Ectodermal cell (in vitro differentiated cells): ENCODE data around the gene AURKAIP1.

ENCODE experiments used
- H3K27ac ChIP-seq: 2 replicates; pipeline ENCODE4 v1.7.0; 2013; ENCODE audit warnings: mild to moderate bottlenecking, low read depth, low read length; ENCODE audit not compliant: insufficient read depth, poor library complexity, severe bottlenecking
- H3K27me3 ChIP-seq: 2 replicates; pipeline ENCODE4 v1.7.0; 2013; ENCODE audit warnings: mild to moderate bottlenecking, low read length; ENCODE audit not compliant: insufficient read depth, control insufficient read depth, poor library complexity, severe bottlenecking
- H3K36me3 ChIP-seq: one replicate; pipeline ENCODE4 v1.7.0; 2013; ENCODE audit warnings: low read length; ENCODE audit not compliant: control insufficient read depth, insufficient read depth
- H3K4me1 ChIP-seq: one replicate; pipeline ENCODE4 v1.7.0; 2013; ENCODE audit warnings: low read length; ENCODE audit not compliant: control insufficient read depth, insufficient read depth
- H3K4me3 ChIP-seq: 2 replicates; pipeline ENCODE4 v1.7.0; 2013; ENCODE audit warnings: low read depth, low read length, control low read depth; ENCODE audit not compliant: insufficient read depth
- H3K9me3 ChIP-seq: 2 replicates; pipeline ENCODE4 v1.7.0; 2013; ENCODE audit warnings: mild to moderate bottlenecking, low read length, moderate library complexity; ENCODE audit not compliant: control insufficient read depth
- WGBS, 2 experiments: methylation state at CpG; one replicate each; pipeline ENCODE4 v1.1.7; 2013; ENCODE audit warnings: missing lambda C conversion rate in 2 of 2; 5-methylcytosine and 5-hydroxymethylcytosine counted together

The AURKAIP1 gene

DNA sequence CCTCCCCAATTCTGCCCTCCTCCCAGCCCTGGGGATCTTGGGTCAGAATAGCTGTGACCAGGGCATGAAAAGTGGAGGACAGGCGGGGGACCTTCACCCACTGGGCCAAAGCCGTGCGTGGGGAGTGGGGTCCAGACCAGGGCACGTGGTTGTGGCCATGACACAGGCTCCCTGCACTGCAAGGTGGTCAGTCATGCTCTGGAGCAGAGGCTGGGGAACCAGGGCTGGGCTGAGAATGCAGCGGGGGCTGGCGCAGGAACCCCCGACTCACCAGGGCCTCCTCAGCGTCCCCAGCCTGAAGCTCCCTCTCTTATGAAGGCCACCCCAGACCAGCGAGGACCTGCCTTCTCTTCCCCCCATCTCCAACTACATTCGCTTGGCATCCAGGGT is 28.5 kb downstream of the AURKAIP1 start:
- H3K4me1 ChIP-seq, result peaks cover 8% of the 10 kb centered on the region
- H3K4me3 ChIP-seq, result no peak overlapping the region
- no peaks in the 10 kb centered on the region for H3K9me3 ChIP-seq
- H3K27me3 ChIP-seq, result no peaks in the 10 kb centered on the region
- peaks cover 3% of the 10 kb centered on the region for H3K36me3 ChIP-seq
- H3K27ac ChIP-seq, result no peak overlapping the region
- WGBS, 2 experiments, result 92 to 96% methylated on average over 10 of the region's 10 CpGs

DNA sequence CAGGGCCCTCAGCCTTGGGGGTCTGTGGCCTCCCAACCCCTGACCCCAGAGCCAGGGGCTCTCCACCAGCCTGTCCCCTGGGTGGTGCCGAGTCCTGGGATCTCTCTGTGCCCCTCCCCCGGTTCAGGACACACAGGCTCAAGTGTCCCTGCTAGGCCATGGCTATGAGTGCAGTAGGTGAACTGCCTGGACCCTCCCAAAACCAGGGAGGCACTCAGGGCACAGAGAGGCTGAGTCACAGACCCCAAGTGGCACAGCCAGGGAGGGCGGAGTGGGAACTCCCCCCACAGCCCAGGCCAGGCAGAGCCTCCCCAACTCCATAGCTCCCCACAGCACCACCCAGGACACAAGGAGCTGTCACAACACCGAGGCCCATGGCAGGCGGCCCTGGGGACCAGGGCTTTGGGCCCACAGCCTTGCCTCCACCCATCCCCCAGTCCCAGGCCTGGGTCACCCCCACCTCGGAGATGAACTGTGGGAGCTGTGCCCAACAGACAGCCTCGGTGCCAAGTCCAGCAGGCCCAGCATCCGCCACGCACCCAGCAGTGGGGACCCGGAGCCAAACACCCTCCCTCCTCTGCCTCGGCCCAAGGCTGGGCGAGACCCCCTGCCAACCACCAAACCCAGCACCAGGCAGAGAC is 29.0 kb downstream of the AURKAIP1 start:
- Histone ChIP-seq H3K27ac (no peak overlapping the region), H3K4me1 (peaks cover 7% of the 10 kb centered on the region), H3K27me3 (no peaks in the 10 kb centered on the region), H3K36me3 (peaks cover 8% of the 10 kb centered on the region), H3K9me3 (no peaks in the 10 kb centered on the region), H3K4me3 (no peak overlapping the region)
- 92 to 95% methylated on average over 12 of the region's 12 CpGs for WGBS, 2 experiments

DNA sequence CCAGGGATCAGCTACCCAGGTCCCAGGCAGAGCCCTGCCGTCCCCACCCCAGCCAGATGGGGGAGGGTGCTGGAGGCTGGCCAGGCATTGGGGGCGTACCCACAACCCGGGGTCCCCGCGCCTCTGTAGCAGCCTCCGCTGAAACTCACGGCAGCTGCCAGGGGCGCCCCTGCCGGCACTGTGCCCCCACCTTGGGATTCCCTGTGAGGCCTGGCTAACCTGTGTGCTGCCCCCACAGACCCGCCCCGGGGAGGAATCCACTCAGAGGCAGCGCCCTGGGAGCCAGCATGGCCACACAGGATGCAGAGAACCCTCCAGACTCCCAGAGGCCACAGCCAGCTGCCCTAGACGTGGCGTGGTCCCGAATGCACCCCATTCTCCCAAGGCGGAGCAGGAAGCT is 29.6 kb downstream of the AURKAIP1 start:
- Histone ChIP-seq H3K4me1 (peaks cover 7% of the 10 kb centered on the region), H3K36me3 (peaks cover 10% of the 10 kb centered on the region), H3K27ac (no peak overlapping the region), H3K4me3 (no peak overlapping the region), H3K27me3 (no peaks in the 10 kb centered on the region), H3K9me3 (no peaks in the 10 kb centered on the region)
- 93 to 96% methylated on average over 16 of the region's 16 CpGs for WGBS, 2 experiments

DNA sequence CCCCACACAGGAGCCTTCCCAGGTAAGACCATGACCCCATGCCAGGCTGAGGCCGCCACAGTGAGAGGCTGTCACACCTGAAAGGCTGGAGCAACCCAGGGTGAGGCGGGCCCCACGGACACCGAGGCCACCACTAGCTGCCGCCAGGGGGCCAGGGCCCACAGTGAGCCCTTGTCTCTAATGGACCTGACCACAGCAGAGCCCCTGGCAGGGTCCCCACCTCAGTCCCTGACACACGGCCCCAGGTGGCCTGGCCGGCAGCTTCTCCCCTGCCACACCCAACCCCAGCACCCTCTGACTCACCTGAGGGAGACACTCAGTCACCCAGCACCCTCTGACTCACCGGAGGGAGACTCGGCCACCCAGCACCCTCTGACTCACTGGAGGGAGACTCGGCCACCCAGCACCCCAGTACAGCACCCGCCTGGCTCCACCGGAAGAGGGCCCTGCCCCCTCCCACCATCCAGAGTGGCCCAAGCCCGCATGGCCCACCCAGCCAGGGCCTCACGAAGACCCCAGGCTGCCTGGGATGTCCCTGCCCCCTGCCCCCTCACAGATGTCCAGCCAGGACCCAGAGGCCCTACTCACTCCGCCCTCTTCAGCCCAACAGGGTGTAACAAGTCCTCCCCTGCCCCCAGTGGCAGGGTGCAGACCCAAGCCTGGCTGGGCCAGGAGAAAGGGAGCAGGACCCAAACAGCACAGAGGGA is 30.2 kb downstream of the AURKAIP1 start:
- Histone ChIP-seq H3K4me1 (peaks cover 7% of the 10 kb centered on the region), H3K27ac (no peak overlapping the region), H3K36me3 (peaks cover 10% of the 10 kb centered on the region), H3K4me3 (no peak overlapping the region), H3K9me3 (no peaks in the 10 kb centered on the region), H3K27me3 (no peaks in the 10 kb centered on the region)
- 87 to 88% methylated on average over 15 of the region's 15 CpGs for WGBS, 2 experiments

DNA sequence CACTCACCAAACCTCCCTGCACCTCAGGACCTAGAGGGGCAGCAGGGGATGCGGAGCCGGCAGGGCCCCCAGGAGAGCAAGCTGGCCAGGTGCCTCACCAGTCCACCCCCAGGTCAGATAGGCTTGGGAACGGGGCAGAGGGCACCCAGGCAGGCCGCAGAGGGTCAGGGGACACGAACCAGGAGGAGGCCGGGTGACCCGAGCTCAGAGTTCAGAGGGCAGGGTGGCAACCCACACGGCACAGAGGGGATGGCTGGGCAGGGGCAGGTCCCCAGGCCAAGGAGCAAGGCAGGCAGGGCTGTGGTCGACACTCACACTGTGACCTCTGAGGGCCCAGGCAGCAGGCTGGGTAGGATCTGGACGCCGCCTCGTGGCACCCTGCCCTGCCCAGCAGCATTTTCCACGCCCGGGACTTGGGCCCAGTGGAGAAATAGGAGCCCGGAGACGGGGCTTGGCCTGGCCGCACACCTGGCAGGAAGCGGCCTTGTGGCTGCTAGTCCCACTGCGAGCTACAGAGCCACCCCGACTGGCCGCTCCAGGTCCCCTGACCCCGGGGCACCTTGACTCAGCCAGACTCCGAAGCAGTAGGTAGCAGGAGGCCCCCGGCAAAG is 31.1 kb downstream of the AURKAIP1 start:
- H3K9me3 ChIP-seq, result no peaks in the 10 kb centered on the region
- H3K4me3 ChIP-seq, result no peak overlapping the region
- peaks cover 10% of the 10 kb centered on the region for H3K36me3 ChIP-seq
- peaks cover 7% of the 10 kb centered on the region for H3K4me1 ChIP-seq
- no peaks in the 10 kb centered on the region for H3K27me3 ChIP-seq
- no peak overlapping the region for H3K27ac ChIP-seq
- 95% methylated on average over 24 of the region's 24 CpGs for WGBS, 2 experiments

DNA sequence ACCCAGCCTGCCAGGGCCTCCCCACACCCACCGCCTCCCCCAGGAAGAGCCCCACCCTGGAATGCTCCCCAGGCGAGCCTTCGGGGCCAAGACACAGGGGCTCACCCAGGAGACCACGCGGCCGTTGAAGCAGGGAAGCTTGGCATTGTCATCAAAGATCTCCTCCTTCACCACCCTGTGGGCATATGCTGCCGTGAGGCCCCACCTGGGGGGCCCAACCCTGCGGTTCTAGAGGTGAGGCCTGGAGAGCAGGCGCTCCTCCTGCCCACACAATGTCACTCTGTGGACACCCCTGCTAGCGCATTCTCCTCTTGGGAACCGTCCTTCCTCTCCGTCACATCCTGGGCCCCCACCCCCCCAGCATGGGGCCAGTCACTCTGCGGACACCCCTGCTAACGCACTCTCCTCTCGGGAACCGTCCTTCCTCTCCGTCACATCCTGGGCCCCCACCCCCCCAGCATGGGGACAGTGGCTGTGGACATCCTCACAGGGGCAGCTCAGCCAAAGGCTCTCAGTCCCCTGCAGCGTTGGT is 32.4 kb downstream of the AURKAIP1 start:
- no peaks in the 10 kb centered on the region for H3K9me3 ChIP-seq
- H3K4me3 ChIP-seq, result no peak overlapping the region
- no peaks in the 10 kb centered on the region for H3K4me1 ChIP-seq
- 93 to 94% methylated on average over 18 of the region's 18 CpGs for WGBS, 2 experiments
- no peak overlapping the region for H3K27ac ChIP-seq
- H3K36me3 ChIP-seq, result peaks cover 10% of the 10 kb centered on the region
- H3K27me3 ChIP-seq, result no peaks in the 10 kb centered on the region

DNA sequence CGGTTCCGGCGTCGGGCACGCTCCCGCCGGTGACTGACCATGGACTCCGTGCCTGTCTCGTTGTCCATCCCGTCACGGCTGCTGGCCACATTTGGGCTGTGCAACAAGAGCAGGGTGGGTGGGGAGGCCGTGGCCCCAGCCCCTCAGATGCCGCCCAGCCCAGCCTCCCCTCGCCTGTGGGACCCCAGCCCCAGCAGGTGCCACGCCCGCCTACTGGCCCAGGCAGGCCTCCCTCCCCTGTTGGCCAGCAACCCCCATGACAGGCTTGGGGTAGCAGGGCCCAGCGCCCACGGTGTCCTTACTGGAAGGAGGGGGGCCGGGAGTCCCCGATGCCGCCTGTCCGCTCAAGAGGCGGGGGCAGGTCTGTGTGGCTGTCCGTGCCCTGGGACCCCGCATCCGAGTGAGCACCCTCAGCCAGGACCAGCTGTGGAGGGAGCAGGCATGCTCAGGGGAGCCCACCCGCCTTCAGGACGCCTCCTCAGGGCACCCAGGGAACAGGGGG is 32.9 kb downstream of the AURKAIP1 start:
- Histone ChIP-seq H3K4me3 (no peak overlapping the region), H3K27ac (no peak overlapping the region), H3K36me3 (peaks cover 10% of the 10 kb centered on the region), H3K4me1 (no peaks in the 10 kb centered on the region), H3K27me3 (no peaks in the 10 kb centered on the region), H3K9me3 (no peaks in the 10 kb centered on the region)
- 96 to 97% methylated on average over 28 of the region's 28 CpGs for WGBS, 2 experiments

DNA sequence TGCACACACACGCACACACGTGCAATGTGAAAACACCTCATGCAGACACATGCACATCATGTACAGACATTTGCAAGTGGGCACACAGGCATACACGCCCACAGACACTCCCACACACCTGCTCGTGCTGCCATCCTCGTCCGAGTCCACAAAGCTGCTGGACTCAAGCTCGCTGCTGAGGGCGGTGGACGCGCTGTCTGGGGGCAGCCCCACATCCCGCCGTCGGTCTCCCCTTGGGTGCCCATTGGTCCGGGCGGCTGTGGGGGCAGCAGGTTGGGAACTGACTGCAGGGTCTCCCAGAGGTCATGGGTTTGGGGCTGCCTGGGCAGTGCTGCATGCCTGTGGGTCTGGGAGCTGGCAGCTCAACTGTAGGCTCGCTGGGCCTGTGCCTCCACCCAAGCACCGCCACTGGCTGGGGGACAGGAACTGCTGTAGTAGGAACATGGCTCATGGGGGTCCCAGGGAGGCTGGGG is 33.4 kb downstream of the AURKAIP1 start:
- H3K4me1 ChIP-seq, result no peaks in the 10 kb centered on the region
- H3K27me3 ChIP-seq, result no peaks in the 10 kb centered on the region
- no peak overlapping the region for H3K4me3 ChIP-seq
- no peaks in the 10 kb centered on the region for H3K9me3 ChIP-seq
- no peak overlapping the region for H3K27ac ChIP-seq
- 97% methylated on average over 17 of the region's 17 CpGs for WGBS, 2 experiments
- peaks cover 10% of the 10 kb centered on the region for H3K36me3 ChIP-seq

DNA sequence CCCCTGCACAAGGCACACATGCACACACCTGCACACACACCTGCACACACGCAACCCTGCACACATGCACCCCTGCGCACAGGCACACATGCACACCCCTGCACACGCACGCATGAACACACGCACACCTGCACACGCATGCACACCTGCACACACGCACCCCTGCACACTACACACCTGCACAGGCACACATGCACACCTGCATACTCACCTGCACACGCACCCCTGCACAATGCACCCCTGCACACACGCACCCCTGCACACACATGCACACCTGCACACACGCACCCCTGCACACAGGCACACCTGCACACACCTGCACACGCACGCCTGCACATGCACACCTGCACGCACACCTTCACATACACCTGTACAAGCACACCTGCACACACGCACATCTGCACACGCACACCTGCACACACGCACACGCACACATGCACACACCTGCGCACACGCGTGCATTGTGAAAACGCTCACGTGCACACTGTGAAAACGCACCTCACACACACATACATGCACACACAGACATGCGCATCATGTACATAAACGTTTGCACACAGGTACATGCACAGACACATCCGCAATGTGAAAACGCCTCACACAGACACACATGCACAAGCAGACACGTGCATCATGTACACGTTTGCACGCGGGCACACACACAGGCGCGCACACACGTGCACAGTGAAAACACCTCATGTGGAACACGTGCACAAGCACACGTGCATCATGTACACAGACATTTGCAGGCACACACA is 34.0 kb downstream of the AURKAIP1 start:
- H3K4me1 ChIP-seq, result no peaks in the 10 kb centered on the region
- no peaks in the 10 kb centered on the region for H3K27me3 ChIP-seq
- WGBS, 2 experiments, result 92% methylated on average over 36 of the region's 36 CpGs
- H3K27ac ChIP-seq, result no peak overlapping the region
- H3K9me3 ChIP-seq, result no peaks in the 10 kb centered on the region
- no peak overlapping the region for H3K4me3 ChIP-seq
- H3K36me3 ChIP-seq, result peaks cover 10% of the 10 kb centered on the region
